ENCODE measurements around the gene GPR157.

GPR157 gene

DNA sequence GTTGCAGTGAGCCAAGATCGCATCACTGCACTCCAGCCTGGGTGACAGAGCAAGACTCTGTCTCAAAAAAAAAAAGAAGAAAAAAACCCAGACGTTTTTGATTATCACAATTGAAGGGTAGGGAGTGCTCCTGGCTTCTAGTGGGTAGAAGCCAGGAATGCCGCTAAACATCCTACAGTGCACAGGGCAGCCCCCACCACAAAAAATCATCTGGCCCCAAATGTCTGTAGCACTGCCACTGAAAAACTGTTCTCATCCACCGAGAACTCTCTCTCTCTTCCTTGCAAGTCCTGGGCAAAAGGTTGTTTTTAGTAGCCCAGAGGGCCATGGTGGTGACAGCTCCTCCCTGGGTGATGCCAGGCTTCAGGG lies 35.6 kb upstream of the GPR157 start:
- peaks cover 42% of the 10 kb centered on the region for H3K4me1 ChIP-seq (ENCODE audit: low read length)
- H3K79me2 ChIP-seq (ENCODE audit: low read length): no peaks in the 10 kb centered on the region
- H4K20me1 ChIP-seq (ENCODE audit: insufficient read depth, low read length): no peaks in the 10 kb centered on the region
- TF ChIP-seq, protein P1, sequence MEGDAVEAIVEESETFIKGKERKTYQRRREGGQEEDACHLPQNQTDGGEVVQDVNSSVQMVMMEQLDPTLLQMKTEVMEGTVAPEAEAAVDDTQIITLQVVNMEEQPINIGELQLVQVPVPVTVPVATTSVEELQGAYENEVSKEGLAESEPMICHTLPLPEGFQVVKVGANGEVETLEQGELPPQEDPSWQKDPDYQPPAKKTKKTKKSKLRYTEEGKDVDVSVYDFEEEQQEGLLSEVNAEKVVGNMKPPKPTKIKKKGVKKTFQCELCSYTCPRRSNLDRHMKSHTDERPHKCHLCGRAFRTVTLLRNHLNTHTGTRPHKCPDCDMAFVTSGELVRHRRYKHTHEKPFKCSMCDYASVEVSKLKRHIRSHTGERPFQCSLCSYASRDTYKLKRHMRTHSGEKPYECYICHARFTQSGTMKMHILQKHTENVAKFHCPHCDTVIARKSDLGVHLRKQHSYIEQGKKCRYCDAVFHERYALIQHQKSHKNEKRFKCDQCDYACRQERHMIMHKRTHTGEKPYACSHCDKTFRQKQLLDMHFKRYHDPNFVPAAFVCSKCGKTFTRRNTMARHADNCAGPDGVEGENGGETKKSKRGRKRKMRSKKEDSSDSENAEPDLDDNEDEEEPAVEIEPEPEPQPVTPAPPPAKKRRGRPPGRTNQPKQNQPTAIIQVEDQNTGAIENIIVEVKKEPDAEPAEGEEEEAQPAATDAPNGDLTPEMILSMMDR (IDR thresholded peaks at IDR 0.05; ENCODE audit: low read depth, low read length): no peak
- no peak for TF ChIP-seq EZH2phosphoT487 (IDR thresholded peaks at IDR 0.05; ENCODE audit: low read depth)
- peak overlapping the region; percentile 99 for H3K27ac ChIP-seq (ENCODE audit: low read length)
- no peaks in the 10 kb centered on the region for H3K9me3 ChIP-seq (ENCODE audit: insufficient read depth, low read length)
- no peak overlapping the region; the same call in 1 of the 2 replicates for H3K9ac ChIP-seq (ENCODE audit: low read length)
- H3K36me3 ChIP-seq (replicated peaks; ENCODE audit: low read depth, low read length): no peaks in the 10 kb centered on the region
- H3K27me3 ChIP-seq (ENCODE audit: low read depth, low read length): no peaks in the 10 kb centered on the region
- H3K4me2 ChIP-seq (ENCODE audit: low read length): peak overlapping the region; percentile 96
- no peak overlapping the region for H2AFZ ChIP-seq (ENCODE audit: low read depth, low read length)
- peak overlapping the region; percentile 54; the same call in 1 of the 2 replicates for H3K4me3 ChIP-seq (ENCODE audit: low read length)

DNA sequence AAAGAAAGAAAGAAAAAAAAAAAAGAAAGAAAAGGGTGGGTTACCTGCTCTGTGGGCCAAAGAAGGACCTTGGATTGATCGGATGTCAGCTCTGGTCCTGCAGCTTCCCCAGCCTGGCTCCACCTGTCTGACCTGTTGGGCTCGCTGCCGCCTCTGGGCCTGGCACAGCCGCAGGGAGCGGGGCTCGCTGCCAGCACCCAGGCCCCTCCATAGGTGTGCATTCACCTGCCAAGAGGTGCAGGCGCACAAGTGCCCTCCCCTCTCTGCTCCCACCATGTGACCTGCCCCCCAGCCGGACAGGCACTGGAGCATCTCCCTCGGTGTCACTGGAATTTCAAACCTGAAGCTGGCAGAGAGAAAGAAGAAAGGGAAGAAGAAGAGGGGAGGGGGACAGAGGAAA lies 33.1 kb upstream of the GPR157 start:
- no peak overlapping the region for H2AFZ ChIP-seq (ENCODE audit: low read depth, low read length)
- no peak overlapping the region for H3K9ac ChIP-seq (ENCODE audit: low read length)
- no peaks in the 10 kb centered on the region for H3K79me2 ChIP-seq (ENCODE audit: low read length)
- no peaks in the 10 kb centered on the region for H3K27me3 ChIP-seq (ENCODE audit: low read depth, low read length)
- TF ChIP-seq, protein P1 (IDR thresholded peaks at IDR 0.05; ENCODE audit: low read depth, low read length): no peak
- TF ChIP-seq EZH2phosphoT487 (IDR thresholded peaks at IDR 0.05; ENCODE audit: low read depth): no peak
- no peaks in the 10 kb centered on the region for H3K9me3 ChIP-seq (ENCODE audit: insufficient read depth, low read length)
- peaks cover 44% of the 10 kb centered on the region for H3K4me1 ChIP-seq (ENCODE audit: low read length)
- no peak overlapping the region for H3K4me3 ChIP-seq (ENCODE audit: low read length)
- H3K27ac ChIP-seq (ENCODE audit: low read length): 0 out of 2 replicates have a peak overlapping the region, but pooled peaks have one; percentile 99
- no peaks in the 10 kb centered on the region for H4K20me1 ChIP-seq (ENCODE audit: insufficient read depth, low read length)
- H3K36me3 ChIP-seq (replicated peaks; ENCODE audit: low read depth, low read length): no peaks in the 10 kb centered on the region
- no peak overlapping the region for H3K4me2 ChIP-seq (ENCODE audit: low read length)

DNA sequence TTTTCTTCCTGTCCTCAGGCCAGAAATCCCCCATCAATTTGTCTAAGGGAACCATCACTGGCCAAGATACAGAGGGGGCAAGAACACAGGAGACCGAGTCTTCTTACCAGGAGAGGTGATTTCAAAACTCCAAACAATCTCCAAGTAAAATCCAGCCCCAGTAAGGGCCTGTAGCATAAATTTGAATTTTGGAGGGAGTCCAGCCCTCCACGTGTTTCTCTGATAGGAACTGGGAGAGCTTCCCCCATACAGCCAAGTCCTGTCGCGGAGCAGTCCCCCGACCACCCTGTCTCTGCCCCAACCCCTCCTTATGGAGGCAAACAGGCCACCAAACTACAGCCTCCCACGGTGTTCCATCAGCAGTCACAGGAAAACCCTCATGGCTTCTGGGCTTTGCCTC lies 32.4 kb upstream of the GPR157 start:
- no peak overlapping the region for H3K27ac ChIP-seq (ENCODE audit: low read length)
- H3K9me3 ChIP-seq (ENCODE audit: insufficient read depth, low read length): no peaks in the 10 kb centered on the region
- no peaks in the 10 kb centered on the region for H3K27me3 ChIP-seq (ENCODE audit: low read depth, low read length)
- H3K9ac ChIP-seq (ENCODE audit: low read length): no peak overlapping the region
- no peaks in the 10 kb centered on the region for H3K36me3 ChIP-seq (replicated peaks; ENCODE audit: low read depth, low read length)
- peaks cover 44% of the 10 kb centered on the region for H3K4me1 ChIP-seq (ENCODE audit: low read length)
- H4K20me1 ChIP-seq (ENCODE audit: insufficient read depth, low read length): no peaks in the 10 kb centered on the region
- H3K4me2 ChIP-seq (ENCODE audit: low read length): no peak overlapping the region
- H2AFZ ChIP-seq (ENCODE audit: low read depth, low read length): no peak overlapping the region
- H3K79me2 ChIP-seq (ENCODE audit: low read length): no peaks in the 10 kb centered on the region
- H3K4me3 ChIP-seq (ENCODE audit: low read length): no peak overlapping the region
- TF ChIP-seq, protein P1 (IDR thresholded peaks at IDR 0.05; ENCODE audit: low read depth, low read length): no peak
- no peak for TF ChIP-seq EZH2phosphoT487 (IDR thresholded peaks at IDR 0.05; ENCODE audit: low read depth)

DNA sequence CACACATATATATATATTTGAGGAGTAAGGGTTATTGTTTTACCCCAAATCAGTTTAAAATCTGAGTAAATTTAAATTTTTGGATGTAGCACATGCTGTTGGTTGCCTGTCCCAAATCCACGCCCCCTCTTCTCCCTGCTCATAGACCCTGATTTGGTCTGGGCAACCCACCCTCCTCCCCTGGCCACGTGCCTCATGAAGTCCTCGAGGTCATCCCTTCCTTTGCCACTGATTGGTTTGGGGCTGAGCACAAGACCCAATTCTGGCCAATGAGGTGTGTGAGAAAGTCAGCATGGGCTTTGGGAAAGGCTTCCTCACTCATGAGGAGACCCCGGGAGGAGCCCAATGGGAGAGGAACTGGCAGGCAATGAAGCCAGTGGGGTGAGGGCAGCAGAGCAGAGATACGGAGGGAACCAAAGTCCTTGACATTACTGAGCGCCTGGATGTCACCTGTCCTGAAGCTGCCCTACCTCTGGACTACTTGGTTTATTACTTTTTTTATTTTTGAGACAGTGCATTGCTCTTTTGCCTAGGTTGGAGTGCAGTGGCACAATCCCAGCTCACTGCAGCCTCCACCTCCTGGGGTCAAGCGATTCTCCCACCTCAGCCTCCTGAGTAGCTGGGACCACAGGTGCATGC lies 31.3 kb upstream of the GPR157 start:
- H3K4me3 ChIP-seq (ENCODE audit: low read length): no peak overlapping the region
- TF ChIP-seq EZH2phosphoT487 (IDR thresholded peaks at IDR 0.05; ENCODE audit: low read depth): no peak
- TF ChIP-seq, protein P1 (IDR thresholded peaks at IDR 0.05; ENCODE audit: low read depth, low read length): no peak
- no peak overlapping the region for H3K9ac ChIP-seq (ENCODE audit: low read length)
- no peaks in the 10 kb centered on the region for H3K27me3 ChIP-seq (ENCODE audit: low read depth, low read length)
- H3K79me2 ChIP-seq (ENCODE audit: low read length): no peaks in the 10 kb centered on the region
- H3K9me3 ChIP-seq (ENCODE audit: insufficient read depth, low read length): no peaks in the 10 kb centered on the region
- no peaks in the 10 kb centered on the region for H3K36me3 ChIP-seq (replicated peaks; ENCODE audit: low read depth, low read length)
- H3K27ac ChIP-seq (ENCODE audit: low read length): no peak overlapping the region
- H4K20me1 ChIP-seq (ENCODE audit: insufficient read depth, low read length): no peaks in the 10 kb centered on the region
- H3K4me1 ChIP-seq (ENCODE audit: low read length): peaks cover 41% of the 10 kb centered on the region
- H3K4me2 ChIP-seq (ENCODE audit: low read length): no peak overlapping the region
- no peak overlapping the region for H2AFZ ChIP-seq (ENCODE audit: low read depth, low read length)
